SIG-M5 treated with dmso at 0.1 percent for 504 hours (cell line): ENCODE results near the gene KLF17.

Experiments
- DNase-seq: peaks from one replicate; lab custom pipeline; 2025; ENCODE audit not compliant: unreplicated experiment; lab: John Stamatoyannopoulos, UW

KLF17 gene, protein sequence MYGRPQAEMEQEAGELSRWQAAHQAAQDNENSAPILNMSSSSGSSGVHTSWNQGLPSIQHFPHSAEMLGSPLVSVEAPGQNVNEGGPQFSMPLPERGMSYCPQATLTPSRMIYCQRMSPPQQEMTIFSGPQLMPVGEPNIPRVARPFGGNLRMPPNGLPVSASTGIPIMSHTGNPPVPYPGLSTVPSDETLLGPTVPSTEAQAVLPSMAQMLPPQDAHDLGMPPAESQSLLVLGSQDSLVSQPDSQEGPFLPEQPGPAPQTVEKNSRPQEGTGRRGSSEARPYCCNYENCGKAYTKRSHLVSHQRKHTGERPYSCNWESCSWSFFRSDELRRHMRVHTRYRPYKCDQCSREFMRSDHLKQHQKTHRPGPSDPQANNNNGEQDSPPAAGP

DNA sequence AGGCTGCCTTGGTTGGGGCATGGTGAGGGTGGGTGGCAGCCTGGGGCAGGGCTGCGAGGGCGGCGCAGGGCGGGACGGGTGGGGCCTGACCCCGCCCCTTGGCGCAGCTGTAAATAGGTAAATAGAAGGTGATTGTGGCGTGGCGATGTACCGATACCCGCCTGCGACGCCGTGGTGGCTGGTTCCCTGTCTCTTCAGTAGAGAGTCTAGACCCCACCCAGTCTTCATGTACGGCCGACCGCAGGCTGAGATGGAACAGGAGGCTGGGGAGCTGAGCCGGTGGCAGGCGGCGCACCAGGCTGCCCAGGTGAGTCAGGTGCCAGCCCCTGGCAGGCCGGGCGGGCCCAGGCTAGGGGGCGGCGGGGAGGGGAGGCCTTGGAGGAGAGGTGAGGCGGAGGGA, at the start of gene KLF17:
KLF17 (plus strand) TSS at position 140 of the 400 bp plus-strand sequence; CDS start at position 227, 87 bp downstream.
- DNase-seq, result no peak

DNA sequence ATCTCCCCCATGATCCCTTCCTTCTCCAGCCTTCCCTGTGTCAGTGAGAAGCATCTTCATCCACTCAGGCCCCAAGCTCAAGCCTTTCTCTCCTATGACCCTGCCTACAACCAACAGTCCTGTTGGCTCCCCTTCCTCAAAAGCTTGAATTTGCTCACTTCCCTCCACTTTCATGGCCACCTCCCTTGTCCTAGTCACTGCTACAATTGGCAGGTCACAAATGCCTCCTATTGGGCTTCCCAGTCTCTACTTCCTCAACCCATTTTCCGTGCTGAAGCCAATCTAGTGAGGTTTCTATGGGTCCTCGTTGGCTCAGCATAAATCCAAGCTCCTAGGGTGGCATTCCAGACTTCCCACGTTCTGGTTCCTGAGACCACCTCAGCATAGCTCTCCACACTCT, 47.2 kb upstream of the KLF17 start:
- no peak for DNase-seq

DNA sequence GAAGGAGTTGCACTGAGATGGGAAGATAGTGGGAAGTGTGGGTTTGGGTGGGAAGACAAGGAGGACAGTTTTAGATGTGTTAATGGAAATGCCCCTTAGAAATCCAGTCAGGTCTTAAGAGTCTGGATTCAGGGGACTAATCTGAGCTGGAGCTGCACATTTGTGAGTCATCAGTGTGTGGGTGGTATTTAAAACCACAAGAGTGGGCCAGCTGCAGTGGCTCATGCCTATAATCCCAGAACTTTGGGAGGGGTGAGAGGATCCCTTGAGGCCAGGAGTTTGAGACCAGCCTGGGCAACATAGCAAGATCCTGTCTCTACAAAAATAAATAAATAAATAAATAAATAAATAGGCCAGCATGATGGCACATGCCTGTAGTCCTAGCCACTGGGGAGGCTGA, 46.4 kb upstream of the KLF17 start:
- peak; percentile 34 for DNase-seq

DNA sequence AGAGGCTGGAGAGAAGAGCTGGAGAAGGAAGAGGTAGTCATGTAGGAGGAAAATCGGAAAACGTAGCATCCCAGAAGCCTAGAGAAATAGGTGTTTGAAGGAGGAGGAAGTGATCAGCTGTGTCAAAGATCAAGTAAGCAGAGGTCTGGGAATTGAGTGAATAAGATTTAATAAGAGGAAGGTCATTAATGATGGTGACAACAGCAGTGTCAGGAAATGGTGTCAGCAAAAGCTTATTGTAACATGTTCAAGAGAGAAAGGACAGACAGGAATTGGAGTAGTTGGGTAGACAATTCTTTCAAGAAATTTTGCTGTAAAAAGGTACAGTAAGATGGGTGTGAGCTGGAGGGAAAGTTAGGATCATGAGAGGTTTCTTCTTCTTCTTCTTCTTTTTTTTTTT, 45.8 kb upstream of the KLF17 start:
- DNase-seq, result no peak

DNA sequence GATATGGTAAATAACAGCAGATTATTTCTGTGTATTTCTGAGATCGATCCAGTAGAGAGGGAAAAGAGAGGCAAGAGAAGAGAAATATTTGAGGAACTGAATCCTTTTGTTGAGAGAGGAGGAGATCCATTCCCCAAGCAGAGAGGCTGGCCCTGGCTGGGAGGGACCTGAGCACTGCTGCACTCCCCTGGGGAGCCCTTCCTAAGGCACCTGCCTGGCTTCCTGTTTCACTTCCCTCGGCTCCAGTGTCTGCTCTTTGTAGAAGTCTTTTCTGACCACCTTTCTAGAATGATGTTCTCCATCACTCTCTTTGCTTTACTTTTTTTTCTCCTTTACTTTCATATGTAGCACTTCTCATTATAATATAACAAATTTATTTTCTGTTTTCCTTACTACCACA, 45.1 kb upstream of the KLF17 start:
- peak; percentile 39 for DNase-seq

DNA sequence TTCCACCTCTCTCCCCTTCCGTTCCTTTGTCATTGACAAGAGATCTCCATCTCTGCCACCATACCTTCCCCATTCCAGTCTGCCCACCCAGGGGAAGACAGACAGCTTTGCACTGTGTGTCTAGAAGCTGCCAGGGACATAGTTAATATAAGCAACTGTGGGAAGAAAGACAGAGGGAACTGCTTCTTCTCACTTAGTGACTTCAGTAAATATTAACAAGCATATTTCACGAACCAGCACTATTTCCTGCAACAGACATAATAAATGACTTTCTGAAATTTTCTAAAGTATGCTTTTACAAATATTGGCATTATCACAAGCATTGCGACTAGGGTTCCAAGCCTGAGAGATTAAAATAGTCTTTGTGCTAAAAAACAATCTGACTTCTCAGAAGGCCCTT, 44.2 kb upstream of the KLF17 start:
- no peak for DNase-seq

DNA sequence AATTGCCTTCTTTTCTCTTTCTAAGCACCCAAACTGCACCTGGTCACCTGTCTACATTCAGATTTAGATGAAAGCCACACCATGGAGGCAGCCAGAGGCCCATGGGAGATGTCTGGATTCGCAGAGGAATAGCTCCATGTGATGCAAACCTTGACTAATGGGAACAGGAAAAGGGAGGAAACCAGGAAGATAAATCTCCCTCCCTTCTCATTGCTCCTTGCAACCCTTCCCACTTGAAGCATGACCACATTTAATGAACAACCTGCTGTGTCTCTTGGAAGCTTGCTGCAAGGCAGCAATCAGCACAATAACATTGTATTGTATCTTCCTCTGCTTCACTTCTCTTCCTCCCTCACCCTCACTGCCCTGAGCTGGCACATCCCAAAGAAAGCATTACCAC, 42.6 kb upstream of the KLF17 start:
- DNase-seq, result no peak

DNA sequence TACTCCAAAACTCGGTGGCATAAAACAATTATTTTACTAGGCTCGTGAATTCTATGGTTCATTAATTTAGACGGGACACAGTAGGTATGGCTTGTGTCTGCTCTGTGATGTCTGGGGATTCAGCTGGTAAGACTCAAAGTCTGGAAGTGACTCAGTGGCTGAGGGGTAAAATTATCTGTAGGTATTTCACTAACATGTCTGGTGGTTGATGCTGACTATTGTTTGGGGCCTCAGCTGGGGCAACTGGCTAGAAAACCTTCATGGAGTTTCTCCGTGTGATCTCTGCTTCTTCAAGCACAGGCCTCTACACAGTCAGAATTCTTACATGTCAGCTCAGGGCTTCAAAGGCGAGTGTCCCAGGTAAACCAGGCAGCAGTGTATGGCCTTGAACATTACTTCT, 41.2 kb upstream of the KLF17 start:
- DNase-seq, result no peak

DNA sequence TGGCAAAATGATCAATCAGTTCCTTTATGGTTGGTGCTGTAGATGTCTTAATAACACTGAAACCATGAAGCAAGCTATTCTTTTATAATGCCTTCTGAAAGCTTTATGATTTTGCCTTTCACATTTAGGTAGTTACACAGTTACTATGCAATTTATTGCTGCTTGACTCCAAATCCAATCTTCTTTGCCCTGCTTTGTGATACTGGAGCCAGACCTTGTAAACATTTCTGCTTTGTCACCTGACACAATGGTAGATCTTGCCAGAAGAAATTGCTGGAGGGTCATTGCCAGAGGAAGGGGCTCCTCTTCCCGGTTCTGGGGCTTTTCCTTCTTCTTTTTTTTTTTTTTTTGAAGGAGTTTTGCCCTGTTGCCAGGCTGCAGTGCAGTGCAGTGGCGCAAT, 40.5 kb upstream of the KLF17 start:
- no peak for DNase-seq

DNA sequence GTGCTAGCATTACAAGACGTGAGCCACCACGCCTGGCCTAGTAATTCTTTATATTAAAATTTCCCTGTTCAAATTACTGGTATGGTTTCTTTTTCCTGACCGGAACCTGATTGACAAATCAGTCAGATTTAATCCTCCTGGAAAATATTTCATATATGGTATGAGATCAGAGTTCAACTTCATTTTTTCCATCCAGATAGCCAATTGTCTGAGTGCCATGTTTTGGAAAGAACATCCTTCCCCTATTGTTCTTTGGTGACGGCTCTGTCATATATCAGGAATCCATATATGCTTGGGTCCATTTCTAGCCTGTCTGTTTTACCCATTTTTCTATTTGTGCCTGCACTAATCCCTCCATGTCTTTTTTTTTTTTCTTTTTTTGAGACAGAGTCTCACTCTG, 39.1 kb upstream of the KLF17 start:
- DNase-seq, result no peak

DNA sequence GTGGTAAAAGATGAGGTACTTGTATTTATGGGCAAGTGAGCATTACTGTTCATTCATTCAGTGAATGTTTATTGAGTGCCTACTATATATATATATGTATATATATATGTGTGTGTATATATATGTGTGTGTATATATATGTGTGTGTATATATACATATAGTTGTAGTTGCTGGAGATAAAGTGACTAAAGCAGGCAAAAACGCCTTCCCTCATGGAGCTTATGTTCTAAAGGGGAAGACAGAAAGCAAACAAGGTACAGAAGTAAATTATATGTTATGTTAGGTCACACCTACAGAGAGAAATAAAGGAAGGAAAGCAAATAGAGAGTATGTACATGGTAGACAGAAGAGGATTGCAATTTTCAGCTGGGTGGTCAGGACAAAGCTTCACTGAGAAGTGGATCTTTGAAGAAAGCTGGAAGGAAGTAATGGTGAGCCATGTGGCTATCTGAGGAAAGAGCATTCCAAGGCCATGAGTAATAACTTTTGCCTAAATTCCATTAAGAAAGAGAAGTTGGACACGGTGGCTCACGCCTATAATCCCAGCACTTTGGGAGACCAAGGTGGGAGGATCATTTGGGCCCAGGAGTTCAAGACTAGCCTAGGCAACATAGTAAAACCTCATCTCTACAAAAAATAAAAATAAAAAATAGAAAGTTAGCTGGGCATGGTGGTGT, 33.5 kb upstream of the KLF17 start:
- no peak for DNase-seq

DNA sequence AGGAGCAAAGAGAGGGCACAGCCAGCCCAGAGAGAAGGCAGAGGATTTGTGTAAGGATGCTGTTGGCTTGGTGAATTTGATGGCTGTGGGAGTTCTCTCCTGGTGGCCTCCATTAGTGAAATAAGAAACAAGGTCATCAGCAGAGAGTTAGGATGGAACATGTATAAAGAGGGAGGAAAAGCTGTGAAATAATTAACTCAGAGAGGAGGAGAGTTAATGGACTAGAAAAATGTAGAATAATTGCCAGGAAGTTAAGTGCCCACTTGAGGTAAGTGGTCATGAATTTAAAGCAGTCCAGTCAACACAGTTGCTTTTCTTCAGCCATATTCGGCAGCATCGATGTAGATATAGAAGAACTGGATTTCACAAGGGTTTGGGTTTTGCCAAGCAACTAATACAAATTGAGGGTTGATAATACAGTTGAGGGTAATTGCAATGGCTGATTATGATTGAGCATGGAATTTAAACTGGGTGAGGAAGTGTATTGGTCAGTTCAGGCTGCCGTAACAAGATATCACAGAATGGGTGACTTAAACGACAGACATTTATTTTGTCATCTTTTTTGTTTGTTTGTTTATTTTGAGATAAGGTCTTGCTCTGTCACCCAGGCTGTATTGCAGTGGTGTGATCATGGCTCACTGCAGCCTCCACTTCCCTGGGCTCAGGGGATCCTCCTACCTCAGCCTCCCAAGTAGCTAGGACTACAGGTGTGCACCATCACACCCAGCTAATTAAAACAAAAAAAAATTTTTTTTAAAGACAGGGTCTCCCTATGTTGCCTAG, 31.7 kb upstream of the KLF17 start:
- no peak for DNase-seq

DNA sequence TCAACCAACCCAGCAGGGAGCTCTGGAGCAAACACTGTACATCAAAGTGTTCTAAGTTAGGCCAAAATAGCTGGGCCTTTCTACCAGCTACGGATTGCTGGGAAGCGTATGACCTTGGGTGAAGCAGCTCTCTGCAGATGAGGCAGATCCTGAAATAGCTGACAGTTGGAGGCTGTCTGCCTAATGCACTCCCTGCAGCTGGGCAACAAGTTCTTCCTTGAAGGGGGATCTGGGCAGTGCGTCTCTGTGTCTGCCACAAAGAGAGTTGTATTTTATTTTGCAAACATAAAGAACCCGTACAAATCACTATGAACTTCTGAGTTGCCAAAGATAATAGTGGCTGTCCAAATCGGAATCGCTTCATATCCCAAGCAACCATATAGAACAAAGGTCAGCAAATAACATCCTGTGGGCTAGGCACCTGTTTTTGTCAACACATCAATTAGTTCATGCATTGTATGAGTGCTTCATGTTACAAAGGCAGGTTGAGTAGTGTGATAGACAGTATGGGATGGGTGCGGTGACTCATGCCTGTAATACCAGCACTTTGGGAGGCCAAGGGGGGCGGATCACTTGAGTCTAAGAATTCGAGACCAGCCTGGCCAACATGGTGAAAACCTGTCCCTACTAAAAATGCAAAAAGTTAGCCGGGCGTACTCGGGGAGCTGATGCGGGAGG, 29.1 kb upstream of the KLF17 start:
- DNase-seq, result no peak

DNA sequence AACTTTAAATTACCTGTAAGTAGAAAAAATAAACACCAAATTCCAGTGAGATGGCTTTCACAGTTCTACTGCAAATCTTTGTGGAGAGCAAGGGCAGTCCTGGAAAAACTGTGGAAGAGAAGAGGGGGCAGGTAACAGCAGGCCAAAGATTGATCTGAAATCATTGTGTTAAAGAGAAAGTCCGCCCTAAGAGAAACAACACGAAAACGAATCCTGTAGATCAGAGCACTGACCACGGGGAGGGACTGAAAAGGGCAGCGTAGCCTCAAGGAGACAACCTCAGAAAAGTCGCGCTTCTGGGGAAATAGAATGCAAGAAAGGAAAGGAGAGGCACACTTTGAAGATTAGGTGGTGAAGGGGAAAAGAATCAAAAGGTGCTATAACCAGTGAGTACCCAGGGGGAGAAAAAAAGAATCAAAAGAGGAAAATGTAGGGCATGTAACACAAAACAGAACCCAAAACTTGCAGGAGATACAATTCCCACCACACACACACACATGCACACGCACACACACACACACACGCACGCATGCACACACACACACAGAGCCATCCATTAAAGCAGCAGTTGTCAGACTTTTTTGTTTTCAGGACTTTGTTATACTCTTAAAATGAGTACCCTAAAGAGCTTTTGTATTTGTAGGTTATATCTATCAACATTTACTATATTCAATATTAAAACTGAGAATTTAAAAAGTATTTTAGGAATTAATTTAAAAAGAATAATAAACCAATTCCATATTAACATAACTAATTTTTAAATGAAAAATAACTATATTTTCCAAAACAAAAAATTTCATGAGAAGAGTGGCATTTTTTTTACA, 28.0 kb upstream of the KLF17 start:
- no peak for DNase-seq

DNA sequence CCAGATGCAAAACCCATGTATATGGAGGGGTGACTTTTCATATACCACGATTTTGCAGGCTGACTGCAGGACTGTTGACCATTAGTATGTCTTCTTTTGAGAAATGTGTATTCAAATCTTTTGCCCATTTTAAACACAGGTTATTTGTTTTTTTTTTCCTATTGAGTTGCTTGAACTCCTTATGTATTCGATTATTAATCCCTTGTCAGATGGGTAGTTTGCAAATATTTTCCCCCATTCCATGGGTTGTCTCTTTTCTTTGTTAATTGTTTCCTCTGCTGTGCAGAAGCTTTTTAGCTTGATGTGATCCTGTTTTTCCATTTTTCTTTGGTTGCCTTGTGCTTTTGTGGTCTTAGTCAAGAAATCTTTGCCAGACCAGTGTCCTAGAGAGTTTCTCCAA, 24.6 kb upstream of the KLF17 start:
- no peak for DNase-seq

DNA sequence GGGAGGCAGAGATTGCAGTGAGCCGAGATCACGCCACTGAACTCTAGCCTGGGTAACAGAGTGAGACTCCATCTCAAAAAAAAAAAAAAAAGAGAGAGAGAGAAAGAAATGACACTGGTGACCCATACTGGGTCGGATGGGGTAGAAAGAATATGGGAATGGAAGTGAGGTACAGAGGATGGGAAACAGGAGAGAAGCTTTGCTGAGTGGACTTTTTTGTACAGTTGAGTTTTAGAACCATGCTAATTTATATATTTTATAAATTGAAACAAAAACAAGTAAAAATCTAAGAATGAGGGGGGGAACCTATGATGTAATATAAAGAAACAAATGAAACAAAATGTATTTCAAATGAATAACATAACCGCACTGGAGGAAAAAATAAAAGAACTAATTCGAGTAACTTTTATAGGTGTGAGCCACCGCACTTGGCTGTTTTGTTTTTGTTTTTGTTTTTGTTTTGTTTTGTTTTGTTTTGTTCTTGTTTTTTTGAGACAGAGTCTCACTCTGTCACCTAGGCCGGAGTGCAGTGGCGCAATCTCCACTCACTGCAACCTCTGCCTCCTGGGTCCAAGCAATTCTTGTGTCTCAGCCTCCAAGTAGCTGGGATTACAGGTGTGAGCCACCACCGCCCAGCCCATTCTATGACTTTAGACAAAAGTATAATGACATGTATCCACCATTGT, 18.3 kb upstream of the KLF17 start:
- no peak for DNase-seq

DNA sequence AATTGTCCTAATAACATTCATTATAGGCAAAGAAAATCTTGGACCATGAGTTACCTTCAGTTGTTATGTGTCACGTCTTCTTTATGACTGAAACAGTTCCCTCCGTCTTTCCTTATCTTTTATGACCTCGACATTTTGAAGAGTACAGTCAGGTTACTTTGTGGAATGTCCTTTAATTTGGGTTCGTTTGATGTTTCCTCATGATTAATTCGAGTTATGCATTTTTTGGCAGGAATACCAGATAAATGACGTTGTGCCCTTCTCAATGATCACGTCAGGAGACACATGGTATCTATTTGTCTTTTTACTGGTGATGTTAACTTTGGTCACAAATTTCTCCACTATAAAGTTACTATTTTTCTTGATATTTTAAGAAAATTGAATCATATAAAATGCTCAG, 17.3 kb upstream of the KLF17 start:
- no peak for DNase-seq

DNA sequence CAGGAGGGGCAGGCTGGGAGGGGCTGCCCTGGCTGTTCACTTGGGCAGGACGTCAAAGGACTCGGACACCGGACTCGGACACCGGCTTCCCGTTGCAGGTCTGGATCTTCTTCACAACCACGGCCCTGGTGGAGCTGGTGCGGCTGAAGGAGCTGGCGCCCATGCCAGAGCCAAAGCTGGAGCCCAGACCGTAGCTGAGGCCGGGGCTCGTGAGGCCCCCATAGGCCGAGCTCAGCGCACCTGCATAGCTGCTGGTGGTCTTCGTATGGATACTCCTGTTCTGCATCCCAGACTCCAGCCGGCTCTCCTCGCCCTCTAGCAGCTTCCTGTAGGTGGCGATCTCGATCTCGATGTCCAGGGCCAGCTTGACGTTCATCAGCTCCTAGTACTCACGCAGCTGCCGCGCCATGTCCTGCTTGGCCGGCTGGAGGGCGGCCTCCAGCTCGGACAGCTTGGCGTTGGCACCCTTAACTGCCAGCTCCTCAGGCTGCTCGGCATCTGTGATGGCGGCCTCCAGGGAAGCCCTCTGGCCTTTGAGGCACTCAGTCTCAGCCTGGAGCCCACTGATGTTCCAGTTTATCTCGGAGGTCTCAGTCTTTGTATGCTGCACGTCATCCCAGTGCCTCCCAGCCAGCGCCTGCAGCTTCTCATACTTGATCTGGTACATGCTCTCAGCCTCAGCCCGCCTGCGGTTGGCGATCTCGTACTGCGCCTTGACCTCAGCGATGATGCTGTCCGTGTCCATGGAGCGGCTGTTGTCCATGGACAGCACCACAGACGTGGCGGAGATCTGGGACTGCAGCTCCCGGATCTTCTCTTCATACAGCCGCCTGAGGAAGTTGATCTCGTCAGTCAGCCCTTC, 15.1 kb upstream of the KLF17 start:
- DNase-seq, result no peak

DNA sequence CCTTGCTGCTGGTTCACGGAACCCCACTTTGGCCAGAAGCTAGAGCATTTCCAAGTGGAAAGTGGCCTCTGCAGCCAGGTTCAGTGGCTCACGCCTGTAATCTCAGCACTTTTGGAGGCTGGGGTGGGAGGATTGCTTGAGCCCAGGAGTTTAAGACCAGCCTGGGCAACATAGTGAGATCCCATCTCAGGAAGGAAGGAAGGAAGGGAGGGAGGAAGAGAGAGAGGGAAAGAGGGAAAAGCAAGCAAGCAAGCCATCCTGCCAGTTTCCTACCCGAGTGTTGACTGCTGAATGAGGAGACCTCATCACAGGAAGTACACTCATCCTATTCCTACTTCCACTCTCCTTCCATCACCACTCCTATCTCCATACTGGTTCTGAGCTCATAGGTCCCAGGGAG, 12.8 kb upstream of the KLF17 start:
- DNase-seq, result no peak
